Neural progenitor cell (in vitro differentiated cells): ENCODE results near the gene SALL3.

ENCODE experiments used
- CTCF ChIP-seq: fragments of 200-600 bp; sonication (generic); IDR thresholded peaks from 2 replicates; pipeline ENCODE4 v1.5.1; 2017; ENCODE audit warnings: antibody characterized with exemption, mild to moderate bottlenecking
- EZH2 ChIP-seq: fragments of 200-600 bp; sonication (generic); IDR thresholded peaks from 2 replicates; pipeline ENCODE4 v1.6.1; 2017; ENCODE audit warnings: antibody characterized with exemption, mild to moderate bottlenecking, moderate library complexity
- EZH2phosphoT487 ChIP-seq: fragments of 200-600 bp; sonication (generic); IDR thresholded peaks from 2 replicates; pipeline ENCODE4 v1.6.1; 2017; ENCODE audit warnings: antibody characterized with exemption

GRCh38 chr18:78994531-78994930 is 14.9 kb downstream of the SALL3 start:
- TF ChIP-seq CTCF (no peak), EZH2phosphoT487 (no peak), EZH2 (no peak)
